Caki2 (cell line): ENCODE measurements around the gene SLC35E3. TPM values are rescaled to one million over a fixed set of nuclear protein-coding genes. Genes with fewer than 3 reads are reported as not detected.
A peak's percentile ranks its signal among the peaks of the same experiment; 100 is the strongest.
"Not testable (repeated sequence)": the region's sequence is repeated elsewhere in the genome, so short reads cannot be mapped to it uniquely, and the experiment has no call there.

ENCODE experiments used
- DNase-seq: peaks from one replicate; pipeline ENCODE4 v3.0.0-alpha.2; 2015; ENCODE audit warnings: low read depth
- in situ Hi-C: cut with HindIII; loops from 2 replicates; pipeline ENCODE4 v1.10.0; 2016; ENCODE audit warnings: low sequenced_read_pairs, low pct_unique_long_range_greater_than_20kb, mixed read lengths
- total RNA-seq: library from RNA; depleted of rRNA; stranded (reverse); fragments of >200 nt; shearing (Covaris generic); gene quantifications from 2 replicates; pipeline ENCODE4 v1.2.3, GENCODE V29; 2014; ENCODE audit warnings: low replicate concordance

The SLC35E3 gene
- total RNA-seq, 1 experiment from 2014 or later, result 17.5 TPM

GRCh38 chr12:68790081-68790951, 44.3 kb downstream of the SLC35E3 start:
- in situ Hi-C loops, result no loop called here
- no peak for DNase-seq

DNA sequence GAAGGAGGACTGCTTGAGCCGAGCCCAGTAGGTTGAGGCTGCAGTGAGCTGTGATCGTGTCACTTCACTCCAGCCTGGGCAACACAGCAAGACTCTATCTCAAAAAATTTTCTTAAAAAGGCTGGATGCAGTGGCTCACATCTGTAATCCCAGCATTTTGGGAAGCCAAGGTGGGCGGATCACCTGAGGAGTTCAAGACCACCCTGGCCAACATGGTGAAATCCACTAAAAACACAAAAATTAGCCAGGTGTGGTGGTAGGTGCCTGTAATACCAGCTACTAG, 44.9 kb downstream of the SLC35E3 start:
- in situ Hi-C loops, result no loop called here

GRCh38 chr12:68791897-68792481, 46.0 kb downstream of the SLC35E3 start:
- in situ Hi-C loops, result no loop called here
- DNase-seq, result no peak

More for the DNA sequence above, 44.9 kb downstream of the SLC35E3 start:
- DNase-seq, result no peak

DNA sequence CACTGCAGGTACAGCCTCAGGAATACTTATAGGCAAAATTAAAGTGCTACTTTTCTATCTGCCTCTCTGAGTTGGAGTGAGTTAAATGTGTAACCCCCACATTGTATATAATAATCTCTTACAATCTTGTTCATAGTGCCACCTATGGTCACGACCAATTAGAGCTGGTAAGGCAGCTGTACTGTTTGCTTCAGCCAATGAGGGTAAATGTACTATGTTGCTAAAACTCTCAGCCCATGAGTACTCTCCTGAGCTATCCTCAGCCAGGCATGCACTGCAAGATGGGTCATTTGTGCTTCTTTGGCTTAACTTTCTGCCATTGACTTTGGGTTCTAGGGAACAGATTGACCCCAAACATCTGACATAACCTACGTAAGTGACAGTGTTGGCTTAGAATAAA, 47.0 kb downstream of the SLC35E3 start:
- in situ Hi-C loops, result no loop called here
- DNase-seq, result peak; percentile 75

DNA sequence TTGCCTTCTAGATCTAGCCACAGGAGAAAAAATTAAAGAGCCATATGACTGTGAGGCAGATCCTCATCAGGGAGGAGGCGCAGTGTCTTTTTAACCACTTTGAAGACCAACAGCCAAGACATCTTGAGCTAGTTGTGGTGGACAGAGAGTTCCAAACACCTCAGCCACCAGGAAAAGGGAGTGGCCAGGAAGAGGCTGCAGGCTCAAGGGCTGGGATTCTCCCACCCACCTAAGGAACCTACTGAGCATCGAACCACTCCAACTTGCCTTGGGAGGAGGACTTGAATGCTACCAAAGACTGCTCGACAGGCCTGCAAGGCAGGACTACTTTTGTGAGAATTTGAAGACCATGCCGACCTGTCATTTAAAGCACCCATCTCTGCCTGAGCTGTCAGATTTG, 47.5 kb downstream of the SLC35E3 start:
- in situ Hi-C loops, result no loop called here
- no peak for DNase-seq

- no peak for DNase-seq
- in situ Hi-C loops, result no loop called here
Measured at GRCh38 chr12:68793975-68794652, 48.1 kb downstream of the SLC35E3 start.

DNA sequence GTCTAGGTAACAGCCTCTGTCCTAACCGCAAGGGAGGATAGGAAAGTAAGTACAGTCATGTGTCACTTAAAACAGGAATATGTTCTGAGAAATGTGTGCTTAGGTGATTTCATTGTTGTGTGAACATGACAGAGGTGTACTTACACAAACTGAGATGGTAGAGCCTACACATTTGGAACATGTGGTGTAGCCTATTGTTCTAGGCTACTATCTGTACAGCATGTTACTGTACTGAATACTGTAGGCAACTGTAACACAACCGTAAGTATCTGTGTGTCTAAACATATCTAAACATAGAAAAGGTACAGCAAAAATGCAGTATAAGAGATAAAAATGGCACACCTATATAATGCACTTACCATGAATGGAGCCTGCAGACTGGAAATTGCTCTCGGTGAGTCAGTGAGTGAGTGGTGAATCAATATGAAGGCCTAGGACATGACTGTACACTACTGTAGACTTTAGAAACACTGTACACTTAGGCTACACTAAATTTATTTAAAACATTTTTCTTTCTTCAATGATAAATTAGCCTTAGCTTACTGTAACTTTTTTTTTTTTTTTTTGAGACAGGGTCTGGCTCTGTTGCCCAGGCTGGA, 48.8 kb downstream of the SLC35E3 start:
- no peak for DNase-seq
- in situ Hi-C loops, result no loop called here

GRCh38 chr12:68796399-68796798, 50.4 kb downstream of the SLC35E3 start:
- no peak for DNase-seq
- in situ Hi-C loops, result no loop called here

DNA sequence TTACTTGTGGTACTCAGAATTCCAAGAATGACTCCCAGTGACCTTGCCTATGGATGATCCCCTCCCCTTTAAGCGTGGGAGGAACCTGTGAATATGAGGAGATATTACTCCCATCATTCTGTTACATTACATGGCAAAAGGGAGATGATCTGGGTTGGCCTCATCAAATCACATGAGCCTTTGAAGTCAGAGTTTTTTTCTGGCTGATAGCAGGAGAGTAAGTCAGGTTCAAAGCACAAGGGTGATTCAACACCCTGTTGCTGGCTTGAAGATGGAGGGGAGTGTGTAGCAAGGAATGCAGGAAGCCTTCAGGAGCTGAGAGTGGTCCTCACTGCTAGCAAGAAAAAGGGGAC, 52.9 kb downstream of the SLC35E3 start:
- in situ Hi-C loops, result no loop called here
- DNase-seq, result no peak

DNA sequence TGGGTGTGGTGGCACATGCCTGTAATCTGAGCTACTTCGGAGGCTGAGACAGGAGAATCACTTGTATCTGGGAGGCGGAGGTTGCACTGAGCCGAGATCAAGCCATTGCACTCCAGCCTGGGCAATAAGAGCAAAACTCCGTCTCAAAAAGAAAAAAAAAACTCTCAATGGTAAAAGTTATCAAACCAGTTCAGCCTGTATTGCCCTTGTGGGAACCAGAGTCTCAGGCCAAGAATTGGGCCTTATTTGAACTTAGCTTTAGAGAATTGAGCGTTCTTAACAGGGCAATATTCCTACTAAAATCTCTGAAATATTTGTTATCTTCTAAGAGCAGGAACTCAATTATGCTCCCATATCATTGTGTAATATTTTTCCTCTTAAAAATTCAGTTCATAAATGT, 54.3 kb downstream of the SLC35E3 start:
- in situ Hi-C loops, result no loop called here
- DNase-seq, result no peak

DNA sequence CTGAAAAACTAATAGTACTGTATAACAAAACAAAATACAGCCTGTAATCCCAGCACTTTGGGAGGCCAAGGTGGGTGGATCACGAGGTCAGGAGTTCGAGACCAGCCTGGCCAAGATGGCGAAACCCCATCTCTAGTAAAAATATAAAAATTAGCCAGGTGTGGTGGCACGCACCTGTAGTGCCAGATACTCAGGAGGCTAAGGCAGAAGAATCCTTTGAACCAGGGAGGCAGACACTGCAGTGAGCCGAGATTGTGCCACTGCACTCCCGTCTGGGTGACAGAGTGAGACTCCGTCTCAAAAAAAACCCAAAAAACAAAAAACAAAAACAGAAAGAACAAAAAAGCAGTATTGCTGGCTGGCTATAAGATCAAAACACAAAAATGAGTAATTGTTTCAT, 55.1 kb downstream of the SLC35E3 start:
- in situ Hi-C loops, DNase-seq: not testable (repeated sequence)

- in situ Hi-C loops, DNase-seq: not testable (repeated sequence)
Measured at GRCh38 chr12:68802372-68802745, 56.4 kb downstream of the SLC35E3 start.

DNA sequence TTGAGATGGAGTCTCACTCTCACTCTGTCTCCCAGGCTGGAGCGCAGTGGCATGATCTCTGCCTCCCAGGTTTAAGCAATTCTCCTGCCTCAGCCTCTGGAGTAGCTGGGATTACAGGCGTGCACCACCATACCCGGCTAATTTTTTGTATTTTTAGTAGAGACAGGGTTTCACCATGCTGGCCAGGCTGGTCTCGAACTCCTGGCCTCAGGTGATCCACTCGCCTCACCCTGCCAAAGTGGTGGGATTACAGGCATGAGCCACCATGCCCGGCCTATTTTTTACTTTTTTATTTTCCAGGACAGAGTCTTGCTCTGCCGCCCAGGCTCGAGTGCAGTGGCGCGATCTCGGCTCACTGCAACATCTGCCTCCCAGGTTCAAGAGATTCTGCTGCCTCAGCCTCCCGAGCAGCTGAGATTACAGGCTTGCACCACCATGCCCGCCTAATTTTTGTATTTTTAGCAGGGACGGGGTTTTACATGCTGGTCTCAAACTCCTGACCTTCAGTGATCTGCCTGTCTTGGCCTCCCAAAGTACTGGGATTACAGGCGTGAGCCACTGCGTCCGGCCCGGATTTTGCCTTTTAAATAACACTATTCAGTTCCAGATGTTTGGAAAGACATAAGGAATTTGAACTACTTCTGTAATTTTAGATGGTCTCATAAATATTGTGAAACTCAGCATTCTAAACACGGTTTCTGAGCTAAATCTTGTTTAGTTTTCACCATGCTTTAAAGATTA, 57.1 kb downstream of the SLC35E3 start:
- DNase-seq, in situ Hi-C loops: not testable (repeated sequence)

GRCh38 chr12:68803948-68804656, 58.1 kb downstream of the SLC35E3 start:
- no peak for DNase-seq
- in situ Hi-C loops, result no loop called here

DNA sequence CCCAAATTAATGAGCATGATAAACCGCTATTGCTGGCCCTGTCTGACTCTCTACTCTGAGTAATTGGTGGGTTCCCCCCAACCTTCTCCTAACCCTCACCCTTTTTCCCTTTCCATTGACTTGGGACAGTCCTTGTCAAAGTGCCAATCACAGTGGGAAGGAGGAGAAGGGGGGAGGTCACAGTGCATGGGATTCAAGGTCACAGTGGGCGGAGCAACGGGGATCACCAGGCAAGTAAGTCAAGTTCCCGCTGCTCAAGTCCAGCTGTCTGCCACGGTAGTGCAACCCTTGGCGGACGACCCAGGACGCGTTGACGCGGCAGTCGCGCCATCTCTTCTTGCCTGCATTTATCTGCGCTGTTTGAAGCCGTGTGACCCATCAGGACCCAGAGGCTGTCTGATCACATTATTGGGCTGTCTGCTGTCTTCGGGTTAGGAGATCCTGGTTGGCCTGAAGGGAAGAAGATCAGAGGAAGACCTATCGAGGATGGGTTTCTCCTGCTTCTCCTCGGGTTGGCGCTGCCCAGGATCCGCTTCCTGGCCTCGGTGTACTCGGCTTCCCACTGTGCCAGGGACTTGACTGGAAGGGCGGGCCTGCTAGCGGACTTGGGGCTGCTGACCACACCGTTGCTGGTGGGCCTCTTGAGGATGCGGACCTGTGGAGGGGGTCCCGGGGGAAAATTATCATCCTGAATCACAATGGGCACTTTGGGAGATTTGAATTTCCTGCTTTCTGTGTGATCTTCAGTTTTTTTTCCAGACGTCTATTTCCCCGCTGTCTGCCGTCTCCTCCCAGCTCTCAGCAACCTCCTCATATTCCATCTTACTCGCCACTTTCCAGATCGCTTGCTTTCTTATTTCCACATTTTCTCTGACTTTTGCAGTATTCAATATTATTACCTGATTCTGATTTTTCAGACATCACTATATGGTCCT, 58.9 kb downstream of the SLC35E3 start:
- in situ Hi-C loops, result no loop called here
- DNase-seq, result no peak

DNA sequence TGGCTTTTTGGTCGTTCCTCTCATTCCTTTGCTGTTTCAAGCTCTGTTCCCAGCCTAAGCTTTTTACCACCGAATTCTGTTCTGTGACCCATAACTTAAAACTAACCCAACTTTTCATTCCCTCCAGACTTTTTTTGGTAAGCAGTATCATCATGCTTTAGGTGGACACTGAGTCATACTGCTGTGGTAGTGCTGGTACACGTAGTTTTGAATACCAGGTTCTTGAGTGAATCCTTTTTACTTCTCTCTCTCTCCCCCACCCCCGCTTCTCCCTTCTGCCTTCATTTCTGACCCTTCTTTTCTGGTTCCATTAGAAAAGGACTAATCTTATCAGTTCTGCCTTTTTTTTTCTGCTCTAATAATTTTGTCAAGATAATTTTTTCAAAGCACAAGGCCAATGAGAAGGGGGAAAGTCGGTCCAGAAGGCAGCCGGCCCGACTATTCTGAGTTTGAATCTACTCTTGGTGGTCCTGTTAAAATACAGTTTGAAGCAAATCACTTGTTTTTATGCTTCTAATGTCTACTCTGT, 59.7 kb downstream of the SLC35E3 start:
- in situ Hi-C loops, result no loop called here
- no peak for DNase-seq
